ENCODE results near the gene HAUS1.
"Not testable (repeated sequence)": the region's sequence is repeated elsewhere in the genome, so short reads cannot be mapped to it uniquely, and the experiment has no call there.

The HAUS1 gene

GRCh38 chr18:46088501-46088900 is 15.7 kb upstream of the HAUS1 start:
- DNase-seq (ENCODE audit: low read depth) = not testable (repeated sequence)

- no peak for DNase-seq (ENCODE audit: low read depth)
Measured at GRCh38 chr18:46095532-46095931, 8.7 kb upstream of the HAUS1 start.

GRCh38 chr18:46096651-46097300 is 7.4 kb upstream of the HAUS1 start:
- no peak for DNase-seq (ENCODE audit: low read depth)

GRCh38 chr18:46097431-46097800 is 6.8 kb upstream of the HAUS1 start:
- no peak for DNase-seq (ENCODE audit: low read depth)

GRCh38 chr18:46097801-46098615 is 6.2 kb upstream of the HAUS1 start, which contains the start of gene ATP5F1A:
ATP5F1A (minus strand) TSS chr18:46098296; CDS start chr18:46098231, 65 bp downstream.
- DNase-seq (ENCODE audit: low read depth) = peak; percentile 24

- DNase-seq (ENCODE audit: low read depth) = no peak
Measured at GRCh38 chr18:46098616-46098933, 5.6 kb upstream of the HAUS1 start.

GRCh38 chr18:46099463-46099862 is 4.7 kb upstream of the HAUS1 start:
- no peak for DNase-seq (ENCODE audit: low read depth)

- DNase-seq (ENCODE audit: low read depth) = no peak
Measured at GRCh38 chr18:46109386-46109785, 5.2 kb downstream of the HAUS1 start.

GRCh38 chr18:46110406-46110805 is 6.2 kb downstream of the HAUS1 start:
- DNase-seq (ENCODE audit: low read depth) = no peak

GRCh38 chr18:46113751-46114150 is 9.6 kb downstream of the HAUS1 start:
- DNase-seq (ENCODE audit: low read depth) = no peak

GRCh38 chr18:46126625-46127024 is 22.4 kb downstream of the HAUS1 start:
- DNase-seq (ENCODE audit: low read depth) = not testable (repeated sequence)

- no peak for DNase-seq (ENCODE audit: low read depth)
Measured at GRCh38 chr18:46130061-46130460, 25.9 kb downstream of the HAUS1 start.

- DNase-seq (ENCODE audit: low read depth) = not testable (repeated sequence)
Measured at GRCh38 chr18:46130549-46130948, 26.4 kb downstream of the HAUS1 start.

- no peak for DNase-seq (ENCODE audit: low read depth)
Measured at GRCh38 chr18:46133534-46133933, 29.3 kb downstream of the HAUS1 start.

GRCh38 chr18:46134920-46135675 is 30.9 kb downstream of the HAUS1 start:
- DNase-seq (ENCODE audit: low read depth) = no peak

- no peak for DNase-seq (ENCODE audit: low read depth)
Measured at GRCh38 chr18:46140173-46140572, 36.0 kb downstream of the HAUS1 start.

- DNase-seq (ENCODE audit: low read depth) = no peak
Measured at GRCh38 chr18:46141199-46141598, 37.0 kb downstream of the HAUS1 start.

GRCh38 chr18:46148810-46149209 is 44.6 kb downstream of the HAUS1 start:
- no peak for DNase-seq (ENCODE audit: low read depth)

- DNase-seq (ENCODE audit: low read depth) = no peak
Measured at GRCh38 chr18:46152436-46152807, 48.2 kb downstream of the HAUS1 start.

- no peak for DNase-seq (ENCODE audit: low read depth)
Measured at GRCh38 chr18:46152808-46153617, 48.8 kb downstream of the HAUS1 start.

GRCh38 chr18:46155641-46156051 is 51.5 kb downstream of the HAUS1 start:
- peak; percentile 81 for DNase-seq (ENCODE audit: low read depth)

- DNase-seq (ENCODE audit: low read depth) = no peak
Measured at GRCh38 chr18:46156124-46156745, 52.0 kb downstream of the HAUS1 start.

Data from non-pigmented ciliary epithelial cell (primary cell).